ENCODE measurements around the gene HBQ1. TPM values are rescaled to one million over a fixed set of nuclear protein-coding genes. Genes with fewer than 3 reads are reported as not detected.

Gene HBQ1
- total RNA-seq, 1 experiment from 2014 or later: 7.0 TPM

DNA sequence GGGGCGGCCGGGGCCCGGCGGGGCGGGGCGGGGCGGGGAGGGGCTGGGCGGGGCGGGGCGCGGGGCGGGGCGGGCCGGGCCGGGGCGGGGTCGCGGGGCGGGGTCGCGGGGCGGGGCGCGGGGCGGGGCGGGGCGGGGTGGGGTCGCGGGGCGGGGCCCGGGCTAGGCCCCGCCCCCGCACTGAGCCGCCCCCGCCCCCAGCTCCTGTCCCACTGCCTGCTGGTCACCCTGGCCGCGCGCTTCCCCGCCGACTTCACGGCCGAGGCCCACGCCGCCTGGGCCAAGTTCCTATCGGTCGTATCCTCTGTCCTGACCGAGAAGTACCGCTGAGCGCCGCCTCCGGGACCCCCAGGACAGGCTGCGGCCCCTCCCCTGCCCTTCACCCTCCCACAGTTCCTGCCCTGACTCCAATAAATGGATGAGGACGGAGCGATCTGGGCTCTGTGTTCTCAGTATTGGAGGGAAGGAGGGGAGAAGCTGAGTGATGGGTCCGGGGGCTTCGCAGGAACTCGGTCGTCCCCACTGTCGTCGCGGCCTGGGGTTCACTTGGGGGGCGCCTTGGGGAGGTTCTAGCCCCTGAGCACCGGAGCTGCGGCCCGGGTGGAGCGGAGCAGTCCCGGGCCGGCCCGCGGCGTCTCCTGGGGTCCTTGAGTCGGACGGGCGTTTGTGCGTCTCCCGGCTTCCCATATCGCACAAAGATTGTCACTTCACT lies 15.3 kb upstream of the HBQ1 start:
- H3K4me3 Mint-ChIP-seq (ENCODE audit: unreplicated experiment): no peak overlapping the region
- H3K27me3 ChIP-seq (replicated peaks; ENCODE audit: control insufficient read depth, insufficient read depth, low read length): no peaks in the 10 kb centered on the region
- TF ChIP-seq CTCF (IDR thresholded peaks at IDR 0.05; ENCODE audit: insufficient read depth in 1 of 2, low read depth in 1 of 2, low read length in 1 of 2, severe bottlenecking in 1 of 2, unreplicated experiment in 1 of 2): no peak
- no peaks in the 10 kb centered on the region for H3K4me1 Mint-ChIP-seq (ENCODE audit: low read depth, unreplicated experiment)
- H3K36me3 Mint-ChIP-seq (ENCODE audit: insufficient read depth, unreplicated experiment): no peaks in the 10 kb centered on the region
- no peak overlapping the region for H3K27ac Mint-ChIP-seq (ENCODE audit: unreplicated experiment)
- no TSS peak for BruUV-seq (replicated peaks)
- no peak overlapping the region for H3K4me3 ChIP-seq (ENCODE audit: low read depth, low read length)
- H3K36me3 ChIP-seq (ENCODE audit: control insufficient read depth, insufficient read depth, low read length): no peaks in the 10 kb centered on the region
- no peaks in the 10 kb centered on the region for H3K9me3 ChIP-seq
- intact Hi-C loops (cut with micrococcal nuclease; ENCODE audit: unreplicated experiment): no loop called here
- ChIA-PET POLR2A (no interaction called here), CTCF (no interaction called here)
- no peak for DNase-seq
- H3K4me1 ChIP-seq: no peaks in the 10 kb centered on the region
- H3K27me3 Mint-ChIP-seq (ENCODE audit: insufficient read depth, unreplicated experiment): peaks cover 5% of the 10 kb centered on the region
- H3K9me3 Mint-ChIP-seq (ENCODE audit: unreplicated experiment): no peaks in the 10 kb centered on the region

- H3K4me1 ChIP-seq: no peaks in the 10 kb centered on the region
- no peaks in the 10 kb centered on the region for H3K36me3 Mint-ChIP-seq (ENCODE audit: insufficient read depth, unreplicated experiment)
- intact Hi-C loops (cut with micrococcal nuclease; ENCODE audit: unreplicated experiment): no loop called here
- no peaks in the 10 kb centered on the region for H3K9me3 Mint-ChIP-seq (ENCODE audit: unreplicated experiment)
- no peaks in the 10 kb centered on the region for H3K4me1 Mint-ChIP-seq (ENCODE audit: low read depth, unreplicated experiment)
- no peaks in the 10 kb centered on the region for H3K9me3 ChIP-seq
- BruUV-seq (replicated peaks): no TSS peak
- POLR2A ChIA-PET: no interaction called here
- H3K4me3 ChIP-seq (ENCODE audit: low read depth, low read length): no peak within 1 kb of the TSS
- no peak within 1 kb of the TSS for H3K27ac Mint-ChIP-seq (ENCODE audit: unreplicated experiment)
- no peaks in the 10 kb centered on the region for H3K27me3 ChIP-seq (replicated peaks; ENCODE audit: control insufficient read depth, insufficient read depth, low read length)
- H3K27me3 Mint-ChIP-seq (ENCODE audit: insufficient read depth, unreplicated experiment): peaks cover 6% of the 10 kb centered on the region
- no peaks in the 10 kb centered on the region for H3K36me3 ChIP-seq (ENCODE audit: control insufficient read depth, insufficient read depth, low read length)
- CTCF ChIA-PET: no interaction called here
- no peak within 1 kb of the TSS for H3K4me3 Mint-ChIP-seq (ENCODE audit: unreplicated experiment)
- no peak for DNase-seq
- no peak for TF ChIP-seq CTCF (IDR thresholded peaks at IDR 0.05; ENCODE audit: insufficient read depth in 1 of 2, low read depth in 1 of 2, low read length in 1 of 2, severe bottlenecking in 1 of 2, unreplicated experiment in 1 of 2)
Observed at GRCh38 chr16:165539-166374, 14.5 kb upstream of the HBQ1 start, which contains the start of gene HBM. HBM (plus strand) TSS chr16:165978; CDS start chr16:165998, 20 bp downstream.

DNA sequence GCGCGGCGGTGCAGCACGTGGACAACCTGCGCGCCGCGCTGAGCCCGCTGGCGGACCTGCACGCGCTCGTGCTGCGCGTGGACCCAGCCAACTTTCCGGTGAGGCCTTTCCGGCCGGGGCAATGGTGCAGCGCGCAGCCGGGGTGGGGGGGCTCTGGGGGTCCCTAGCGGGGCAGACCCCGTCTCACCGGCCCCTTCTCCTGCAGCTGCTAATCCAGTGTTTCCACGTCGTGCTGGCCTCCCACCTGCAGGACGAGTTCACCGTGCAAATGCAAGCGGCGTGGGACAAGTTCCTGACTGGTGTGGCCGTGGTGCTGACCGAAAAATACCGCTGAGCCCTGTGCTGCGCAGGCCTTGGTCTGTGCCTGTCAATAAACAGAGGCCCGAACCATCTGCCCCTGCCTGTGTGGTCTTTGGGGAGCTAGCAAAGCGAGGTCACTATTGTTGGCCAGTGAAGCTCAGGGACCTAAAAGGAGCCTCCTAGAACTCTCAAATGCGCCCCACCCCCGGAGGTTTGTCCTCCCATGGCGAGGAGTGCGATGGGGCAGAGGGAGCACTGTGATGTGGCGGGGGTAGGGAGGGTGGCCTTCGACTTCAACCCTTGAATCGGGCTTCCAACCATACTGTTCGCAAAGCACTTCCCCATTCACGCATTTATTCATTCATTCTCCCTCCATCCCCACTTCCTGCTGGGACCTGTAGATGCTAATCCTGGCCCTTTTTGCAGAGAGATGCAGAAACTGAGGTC lies 13.7 kb upstream of the HBQ1 start:
- Histone ChIP-seq H3K36me3 (ENCODE audit: control insufficient read depth, insufficient read depth, low read length) (no peaks in the 10 kb centered on the region), H3K4me1 (no peaks in the 10 kb centered on the region), H3K9me3 (no peaks in the 10 kb centered on the region), H3K4me3 (ENCODE audit: low read depth, low read length) (no peak overlapping the region), H3K27me3 (replicated peaks; ENCODE audit: control insufficient read depth, insufficient read depth, low read length) (no peaks in the 10 kb centered on the region)
- peaks cover 9% of the 10 kb centered on the region for H3K27me3 Mint-ChIP-seq (ENCODE audit: insufficient read depth, unreplicated experiment)
- BruUV-seq (replicated peaks): no TSS peak
- intact Hi-C loops (cut with micrococcal nuclease; ENCODE audit: unreplicated experiment): no loop called here
- POLR2A ChIA-PET: no interaction called here
- H3K36me3 Mint-ChIP-seq (ENCODE audit: insufficient read depth, unreplicated experiment): no peaks in the 10 kb centered on the region
- DNase-seq: no peak
- H3K4me1 Mint-ChIP-seq (ENCODE audit: low read depth, unreplicated experiment): no peaks in the 10 kb centered on the region
- CTCF ChIA-PET: no interaction called here
- H3K4me3 Mint-ChIP-seq (ENCODE audit: unreplicated experiment): no peak overlapping the region
- no peaks in the 10 kb centered on the region for H3K9me3 Mint-ChIP-seq (ENCODE audit: unreplicated experiment)
- no peak overlapping the region for H3K27ac Mint-ChIP-seq (ENCODE audit: unreplicated experiment)
- TF ChIP-seq CTCF (IDR thresholded peaks at IDR 0.05; ENCODE audit: insufficient read depth in 1 of 2, low read depth in 1 of 2, low read length in 1 of 2, severe bottlenecking in 1 of 2, unreplicated experiment in 1 of 2): no peak

Data from Caco-2 (cell line).